VCaP (cell line): Measurements from ENCODE around the gene CIDEB.

Source experiments
- H3K27ac ChIP-seq: fragments of 450-650 bp; 2 replicates; pipeline ENCODE4 v1.5.1; 2017
- CTCF ChIP-seq: fragments of 450-650 bp; conservative IDR thresholded peaks from 2 replicates; pipeline ENCODE4 v1.5.1; 2017; ENCODE audit warnings: mild to moderate bottlenecking, moderate library complexity

CIDEB gene

GRCh38 chr14:24348186-24348585 is 40.4 kb upstream of the CIDEB start:
- no peak for TF ChIP-seq CTCF
- H3K27ac ChIP-seq = no peak overlapping the region

- TF ChIP-seq CTCF = no peak
Measured at GRCh38 chr14:24347134-24347533, 39.4 kb upstream of the CIDEB start.

GRCh38 chr14:24343795-24344660 is 36.3 kb upstream of the CIDEB start:
- no peak overlapping the region for H3K27ac ChIP-seq
- no peak for TF ChIP-seq CTCF

More at GRCh38 chr14:24347134-24347533, 39.4 kb upstream of the CIDEB start:
- no peak overlapping the region for H3K27ac ChIP-seq

- TF ChIP-seq CTCF = no peak
- H3K27ac ChIP-seq = no peak overlapping the region
Measured at GRCh38 chr14:24342889-24343288, 35.1 kb upstream of the CIDEB start.

- no peak overlapping the region for H3K27ac ChIP-seq
- no peak for TF ChIP-seq CTCF
Measured at GRCh38 chr14:24340606-24341005, 32.8 kb upstream of the CIDEB start.

GRCh38 chr14:24339284-24340151 is 31.7 kb upstream of the CIDEB start, which contains the start of gene RIPK3:
RIPK3 (minus strand) TSS chr14:24339991; CDS start chr14:24339826, 165 bp downstream.
- H3K27ac ChIP-seq = no peak within 1 kb of the TSS
- no peak for TF ChIP-seq CTCF

GRCh38 chr14:24338843-24339242 is 31.1 kb upstream of the CIDEB start:
- H3K27ac ChIP-seq = no peak overlapping the region
- no peak for TF ChIP-seq CTCF
